Adrenal gland (tissue), 19 donors: ENCODE measurements around the gene ABHD14A. TPM values are rescaled to one million over a fixed set of nuclear protein-coding genes. Genes with fewer than 3 reads are reported as not detected.
"Not testable (repeated sequence)": the region's sequence is repeated elsewhere in the genome, so short reads cannot be mapped to it uniquely, and the experiment has no call there.

Source experiments
- DNase-seq, 7 donors: peaks; one replicate each; pipeline ENCODE4 v3.0.0-alpha.2; 2019 to 2020
- H3K27ac ChIP-seq, 5 donors: fragments of 200-600 bp; sonication (generic) in 4 of 5; 1 replicate in 3 of 5; 2 replicates in 2 of 5; pipeline versions ENCODE4 v1.5.1 to v1.8.0; 2016 to 2020; ENCODE audit warnings: mild to moderate bottlenecking in 1 of 5
- H3K27me3 ChIP-seq: fragments of 200-600 bp; 2 replicates; pipeline ENCODE4 v1.8.0; 2021
- H3K36me3 ChIP-seq, 2 donors: fragments of 200-600 bp; replicated peaks in 1 of 2; 1 replicate in 1 of 2; 2 replicates in 1 of 2; pipeline versions ENCODE4 v1.5.1 to v1.8.0; 2018 to 2022
- H3K4me1 ChIP-seq, 2 donors: fragments of 200-600 bp; replicated peaks in 1 of 2; 1 replicate in 1 of 2; 2 replicates in 1 of 2; pipeline versions ENCODE4 v1.5.1 to v1.8.0; 2018 to 2021
- H3K4me3 ChIP-seq, 4 donors: fragments of 200-600 bp; sonication (generic) in 3 of 4; one replicate each; pipeline ENCODE4 v1.5.1; 2016 to 2018
- H3K9me3 ChIP-seq, 3 donors: fragments of 200-600 bp; sonication (generic) in 1 of 3; replicated peaks in 1 of 3; 1 replicate in 2 of 3; 2 replicates in 1 of 3; pipeline versions ENCODE4 v1.5.1 to v1.8.0; 2016 to 2021
- CTCF ChIP-seq, 6 experiments: fragments of 450-650 bp in 4 of 6; fragments of 200-600 bp in 2 of 6; sonication (generic) in 1 of 6; IDR thresholded peaks; 1 replicate in 5 of 6; 2 replicates in 1 of 6; pipeline versions ENCODE4 v1.5.1 to v1.8.0; 2016 to 2021; ENCODE audit warnings: antibody characterized with exemption in 6 of 6, mild to moderate bottlenecking in 2 of 6, moderate library complexity in 1 of 6
- POLR2A ChIP-seq, 2 donors: fragments of 450-650 bp; IDR thresholded peaks; one replicate each; pipeline ENCODE4 v1.6.1; 2017; ENCODE audit warnings: antibody characterized with exemption in 2 of 2, mild to moderate bottlenecking in 2 of 2, moderate library complexity in 1 of 2
- WGBS, 4 donors: extraction: QIAGEN DNeasy Blood & Tissue Kit in 2 of 4; methylation state at CpG; one replicate each; pipeline versions ENCODE4 v1.1.5 to v1.1.7; 2013 to 2017; 5-methylcytosine and 5-hydroxymethylcytosine counted together
- intact Hi-C, 2 donors: fragments of 100-400 bp; cut with DNase I; formaldehyde crosslinking; loops; one replicate each; pipeline versions ENCODE4 v1.14.1 to v1.15.0; 2022 to 2023
- long read RNA-seq, 10 donors: library from polyadenylated mRNA in 3 of 10; unstranded in 2 of 10; stranded (forward) in 1 of 10; transcript quantifications; one replicate each; pipeline ENCODE4 v2.0.0 and lab custom pipeline, GENCODE V29; 2021 to 2026
- polyA plus RNA-seq, 3 donors: library from polyadenylated mRNA; stranded (reverse); fragments of 200-250 nt in 2 of 3; fragments of 350-450 nt in 1 of 3; fragmentation: Illumina TruSeq in 1 of 3; extraction: RNeasy Lipid Tissue Mini Kit (QIAGEN cat#74804) in 1 of 3; gene quantifications; one replicate each; pipeline ENCODE4 v1.2.3, GENCODE V29; 2013 to 2014
- total RNA-seq, 9 donors: library from RNA; depleted of rRNA in 4 of 9; stranded (reverse); fragments of >200 nt in 4 of 9; fragments of 120-200 nt in 1 of 9; fragmentation: NEBNext Ultra II Directional in 1 of 9; extraction: Animal tissue kit (Norgen Biotek cat#: 25700) in 1 of 9; gene quantifications; one replicate each; pipeline versions ENCODE4 v1.1.0 to v1.2.4, GENCODE V29; 2013 to 2023
- donor health status: healthy with polysubstance abuse.
- donor health status: Bipolar disorder and iron deficiency.
- donor health status: DM: yes; HTN: yes; CAD: no.
- donor health status: DM: no; HTN: no; CAD: no.
- donor health status: DM: no; HTN: no; CAD: no.
- donor health status: DM: yes; HTN: yes; CAD: no.

Gene ABHD14A
- total RNA-seq (100 to 1,000 TPM in 3 of 9 donors, 10 to 100 TPM in 6; 29.3 to 162 (median 68.0) TPM), polyA plus RNA-seq (100 to 1,000 TPM in 2 of 3 donors, 10 to 100 TPM in 1; 30.2 to 140 (median 112) TPM)
- long read RNA-seq, donor 1, transcript ABHD14A-201 (5 exons, 1,062 nt), result major isoform, 6 of 16 reads
- long read RNA-seq, donor 1, partial matches to known transcripts, result 0 of 16 reads
- long read RNA-seq, donor 1, other reads (novel, unspliced or antisense), result 10 of 16 reads
- long read RNA-seq, donor 2, transcript ABHD14A-201 (5 exons, 1,062 nt), result major isoform, 6 of 12 reads
- long read RNA-seq, donor 2, partial matches to known transcripts, result 0 of 12 reads
- long read RNA-seq, donor 2, other reads (novel, unspliced or antisense), result 6 of 12 reads
- long read RNA-seq, donor 3, partial matches to known transcripts, result 0 of 3 reads
- long read RNA-seq, donor 3, other reads (novel, unspliced or antisense), result 0 of 3 reads
- long read RNA-seq, donor 4, transcript ABHD14A-201 (5 exons, 1,062 nt), result major isoform, 27 of 49 reads
- long read RNA-seq, donor 4, partial matches to known transcripts, result 5 of 49 reads
- long read RNA-seq, donor 4, other reads (novel, unspliced or antisense), result 17 of 49 reads
- long read RNA-seq, donor 5, transcript ABHD14A-201 (5 exons, 1,062 nt), result major isoform, 32 of 76 reads
- long read RNA-seq, donor 5, partial matches to known transcripts, result 5 of 76 reads
- long read RNA-seq, donor 5, other reads (novel, unspliced or antisense), result 37 of 76 reads
- long read RNA-seq, donor 6, transcript ABHD14A-201 (5 exons, 1,062 nt), result major isoform, 39 of 64 reads
- long read RNA-seq, donor 6, partial matches to known transcripts, result 4 of 64 reads
- long read RNA-seq, donor 6, other reads (novel, unspliced or antisense), result 21 of 64 reads
- long read RNA-seq, donor 7, partial matches to known transcripts, result 0 of 2 reads
- long read RNA-seq, donor 7, other reads (novel, unspliced or antisense), result 0 of 2 reads
- long read RNA-seq, donor 8, transcript ABHD14A-201 (5 exons, 1,062 nt), result major isoform, 9 of 16 reads
- long read RNA-seq, donor 8, partial matches to known transcripts, result 0 of 16 reads
- long read RNA-seq, donor 8, other reads (novel, unspliced or antisense), result 7 of 16 reads
- long read RNA-seq, donor 9, partial matches to known transcripts, result 0 of 4 reads
- long read RNA-seq, donor 9, other reads (novel, unspliced or antisense), result 0 of 4 reads
- long read RNA-seq, donor 10, transcript ABHD14A-201 (5 exons, 1,062 nt), result major isoform, 8 of 8 reads
- long read RNA-seq, donor 10, partial matches to known transcripts, result 0 of 8 reads
- long read RNA-seq, donor 10, other reads (novel, unspliced or antisense), result 0 of 8 reads

- peak; percentile 68 to 79 (median 77) for DNase-seq
- Histone ChIP-seq H3K4me1 (peaks cover 24 to 50% of the 10 kb centered on the region in 2 donors), H3K27ac (peak within 1 kb of the TSS; percentile 93 to 100 (median 99))
These were observed at the start of gene ABHD14A for GRCh38 chr3:51974963-51975851. ABHD14A (plus strand) TSS chr3:51975064; CDS start chr3:51975136, 72 bp downstream.

GRCh38 chr3:51927061-51927977, 47.5 kb upstream of the ABHD14A start:
- no peaks in the 10 kb centered on the region for H3K36me3 ChIP-seq
- no peaks in the 10 kb centered on the region for H3K27me3 ChIP-seq
- no peak overlapping the region for H3K27ac ChIP-seq
- no peaks in the 10 kb centered on the region for H3K4me1 ChIP-seq
- WGBS, 4 donors, result 85 to 97% (median 91%) methylated on average over 5 of the region's 5 CpGs
- no peak for DNase-seq
- no peak overlapping the region for H3K4me3 ChIP-seq
- intact Hi-C loops, result no loop called here
- TF ChIP-seq POLR2A (IDR thresholded peaks at IDR 0.05), result no peak
- H3K9me3 ChIP-seq, result no peaks in the 10 kb centered on the region

More at GRCh38 chr3:51974963-51975851, at the start of gene ABHD14A:
- TF ChIP-seq POLR2A (IDR thresholded peaks at IDR 0.05) (peak; percentile 58 to 80), CTCF (IDR thresholded peaks at IDR 0.05) (no peak)
- Histone ChIP-seq H3K27me3 (no peaks in the 10 kb centered on the region), H3K4me3 (peak within 1 kb of the TSS in 3 of 4 donors; percentile 20 to 53 (median 49)), H3K36me3 (no peaks in the 10 kb centered on the region), H3K9me3 (no peaks in the 10 kb centered on the region)
- intact Hi-C loops, result no loop called here
- WGBS, 4 donors, result 0 to 1% (median 0%) methylated on average over 25 to 63 of the region's 63 CpGs

GRCh38 chr3:51928438-51928837, 46.4 kb upstream of the ABHD14A start:
- peaks cover 0 to 8% of the 10 kb centered on the region in 2 donors for H3K36me3 ChIP-seq
- H3K27me3 ChIP-seq, result no peaks in the 10 kb centered on the region
- intact Hi-C loops, result no loop called here
- TF ChIP-seq CTCF (IDR thresholded peaks at IDR 0.05) (no peak), POLR2A (IDR thresholded peaks at IDR 0.05) (no peak)
- H3K4me3 ChIP-seq, result no peak overlapping the region
- H3K4me1 ChIP-seq, result no peaks in the 10 kb centered on the region
- no peak for DNase-seq
- H3K9me3 ChIP-seq, result no peaks in the 10 kb centered on the region
- 81 to 93% (median 89%) methylated on average over 6 to 7 of the region's 7 CpGs for WGBS, 4 donors
- H3K27ac ChIP-seq, result no peak overlapping the region

GRCh38 chr3:51928981-51929380, 45.9 kb upstream of the ABHD14A start:
- intact Hi-C loops, H3K4me1 ChIP-seq, H3K9me3 ChIP-seq, DNase-seq, H3K27ac ChIP-seq, H3K27me3 ChIP-seq, H3K4me3 ChIP-seq: not testable (repeated sequence)
- peaks cover 0 to 13% of the 10 kb centered on the region in 2 donors for H3K36me3 ChIP-seq
- 76 to 85% (median 81%) methylated on average over 3 of the region's 3 CpGs for WGBS, 4 donors
